Gastrocnemius medialis (tissue), 4 donors: ENCODE data around the gene RSU1.

Experiments
- POLR2A ChIP-seq, 2 donors: fragments of 450-650 bp; IDR thresholded peaks; one replicate each; pipeline ENCODE4 v1.6.1; 2017; ENCODE audit warnings: antibody characterized with exemption in 2 of 2, mild to moderate bottlenecking in 2 of 2, moderate library complexity in 2 of 2
- TF ChIP-seq, protein P1 (sequence below), 5 experiments: fragments of 450-650 bp in 3 of 5; fragments of 200-600 bp in 2 of 5; sonication (generic) in 2 of 5; IDR thresholded peaks in 4 of 5; conservative IDR thresholded peaks in 1 of 5; 1 replicate in 4 of 5; 2 replicates in 1 of 5; pipeline ENCODE4 v1.5.1; 2016 to 2019; ENCODE audit warnings: antibody characterized with exemption in 5 of 5, mild to moderate bottlenecking in 3 of 5, moderate library complexity in 3 of 5

DNA sequence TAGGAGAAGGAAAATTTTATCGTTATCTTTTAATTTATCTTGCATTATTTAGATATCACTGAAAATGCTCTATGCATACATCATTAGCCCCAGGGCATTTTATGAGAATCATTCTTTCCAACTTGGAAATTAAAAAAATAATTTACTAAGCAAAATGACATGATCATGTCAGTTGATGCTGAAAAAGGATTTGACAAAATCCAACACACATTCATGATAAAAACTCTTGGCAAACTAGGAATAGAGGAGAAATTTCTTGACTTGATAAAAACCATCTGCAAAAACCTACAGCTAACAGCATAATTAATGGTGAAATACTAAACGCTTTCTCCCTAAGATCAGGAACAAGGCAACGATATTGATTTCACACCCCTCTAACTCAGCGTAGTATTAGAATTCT lies 40.2 kb upstream of the RSU1 start:
- TF ChIP-seq, protein P1, sequence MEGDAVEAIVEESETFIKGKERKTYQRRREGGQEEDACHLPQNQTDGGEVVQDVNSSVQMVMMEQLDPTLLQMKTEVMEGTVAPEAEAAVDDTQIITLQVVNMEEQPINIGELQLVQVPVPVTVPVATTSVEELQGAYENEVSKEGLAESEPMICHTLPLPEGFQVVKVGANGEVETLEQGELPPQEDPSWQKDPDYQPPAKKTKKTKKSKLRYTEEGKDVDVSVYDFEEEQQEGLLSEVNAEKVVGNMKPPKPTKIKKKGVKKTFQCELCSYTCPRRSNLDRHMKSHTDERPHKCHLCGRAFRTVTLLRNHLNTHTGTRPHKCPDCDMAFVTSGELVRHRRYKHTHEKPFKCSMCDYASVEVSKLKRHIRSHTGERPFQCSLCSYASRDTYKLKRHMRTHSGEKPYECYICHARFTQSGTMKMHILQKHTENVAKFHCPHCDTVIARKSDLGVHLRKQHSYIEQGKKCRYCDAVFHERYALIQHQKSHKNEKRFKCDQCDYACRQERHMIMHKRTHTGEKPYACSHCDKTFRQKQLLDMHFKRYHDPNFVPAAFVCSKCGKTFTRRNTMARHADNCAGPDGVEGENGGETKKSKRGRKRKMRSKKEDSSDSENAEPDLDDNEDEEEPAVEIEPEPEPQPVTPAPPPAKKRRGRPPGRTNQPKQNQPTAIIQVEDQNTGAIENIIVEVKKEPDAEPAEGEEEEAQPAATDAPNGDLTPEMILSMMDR (IDR thresholded peaks at IDR 0.05 in 4 of 5, conservative IDR thresholded peaks at IDR 0.05 in 1 of 5): no peak
- no peak for TF ChIP-seq POLR2A (IDR thresholded peaks at IDR 0.05)
